Stimulated activated CD8-positive, alpha-beta memory T cell treated with anti-CD3 and anti-CD28 coated beads, Interleukin-7, amount 100 ng/mL, for 1 hour (primary cell): ENCODE data around the gene RFX3.

Experiments used
- DNase-seq, 2 donors: peaks; one replicate each; pipeline ENCODE4 v3.0.0-alpha.2; 2020; ENCODE audit warnings: low read depth in 2 of 2

RFX3 gene

DNA sequence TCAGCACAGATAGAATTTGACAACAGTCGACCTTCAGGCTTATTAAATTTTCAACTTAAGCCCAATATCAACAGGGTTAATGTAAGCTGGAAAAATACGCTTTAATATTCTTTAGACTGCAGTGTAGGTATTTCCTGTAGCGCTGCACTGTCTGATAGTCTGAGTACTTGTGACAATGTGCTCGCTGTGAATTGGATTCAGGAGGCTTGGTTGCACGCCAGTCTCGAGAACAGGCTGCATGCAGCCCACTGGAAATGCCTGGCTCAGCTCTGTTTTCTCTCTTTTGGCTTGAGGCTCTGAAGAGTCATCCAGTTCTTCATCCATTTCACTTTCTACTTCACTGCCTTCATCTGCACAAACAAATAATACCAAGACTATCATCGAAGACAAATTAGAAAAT lies 300.9 kb downstream of the RFX3 start:
- no peak for DNase-seq

GRCh38 chr9:3215658-3216057 lies 310.1 kb downstream of the RFX3 start:
- no peak for DNase-seq

DNA sequence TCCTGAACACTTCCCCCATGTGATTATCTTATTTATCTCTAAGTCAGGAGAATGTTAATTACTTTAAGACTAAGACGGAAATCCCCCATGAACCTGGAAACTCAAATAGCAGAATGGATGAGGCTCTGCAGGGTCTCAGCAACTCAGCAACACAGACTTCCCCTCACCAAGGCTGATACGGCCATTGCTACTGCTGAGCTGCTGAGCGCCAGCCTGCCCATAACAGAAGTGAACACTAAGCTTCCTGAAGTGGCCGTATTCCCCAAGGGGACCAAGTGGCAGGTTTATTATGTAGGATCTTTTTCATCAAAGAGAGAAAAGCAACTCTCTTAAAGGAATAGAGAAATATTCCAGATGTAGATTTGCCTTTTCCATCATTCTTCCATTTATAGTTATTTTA lies 311.1 kb downstream of the RFX3 start:
- DNase-seq: no peak

GRCh38 chr9:3205421-3206095 lies 320.2 kb downstream of the RFX3 start:
- DNase-seq: no peak

DNA sequence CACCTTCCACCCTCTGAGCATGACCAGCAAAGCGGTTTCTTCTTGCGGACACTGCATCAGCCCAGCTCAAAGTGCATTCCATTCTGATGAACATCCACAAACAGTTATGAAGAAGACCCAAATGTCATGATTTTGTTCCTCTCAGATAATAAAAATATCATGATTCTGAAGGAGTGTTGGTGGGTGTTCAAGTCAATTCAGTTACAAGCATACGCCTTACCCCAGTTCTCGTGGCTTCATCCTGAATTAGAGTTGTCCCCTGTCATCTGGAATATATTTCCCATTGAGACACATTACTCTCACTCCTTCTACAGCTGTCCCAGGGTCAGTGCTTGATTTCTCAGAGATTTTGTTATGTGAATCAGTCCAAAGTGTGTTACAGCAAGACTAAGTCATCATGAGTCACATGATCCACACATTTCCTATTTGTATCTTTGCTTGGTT lies 325.4 kb downstream of the RFX3 start:
- DNase-seq: no peak

DNA sequence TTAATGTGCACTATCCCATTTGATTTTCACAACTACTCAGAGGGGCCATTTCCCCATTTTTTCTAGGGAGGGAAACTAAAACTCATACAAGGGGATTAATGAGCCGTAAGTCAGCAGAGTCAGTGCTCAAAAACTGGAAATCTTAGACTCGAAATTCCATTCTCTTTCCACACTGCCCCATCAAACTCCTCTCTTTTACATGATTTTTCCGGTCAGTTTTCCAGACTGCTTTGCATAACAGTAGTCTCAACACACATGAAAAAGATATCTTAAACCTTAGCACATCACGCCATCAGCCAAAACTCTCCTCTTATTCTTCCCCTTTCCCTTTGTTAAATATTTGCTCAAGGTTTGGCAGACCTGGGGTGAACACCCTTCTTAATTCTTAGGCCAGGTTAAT lies 332.0 kb downstream of the RFX3 start:
- DNase-seq: no peak

DNA sequence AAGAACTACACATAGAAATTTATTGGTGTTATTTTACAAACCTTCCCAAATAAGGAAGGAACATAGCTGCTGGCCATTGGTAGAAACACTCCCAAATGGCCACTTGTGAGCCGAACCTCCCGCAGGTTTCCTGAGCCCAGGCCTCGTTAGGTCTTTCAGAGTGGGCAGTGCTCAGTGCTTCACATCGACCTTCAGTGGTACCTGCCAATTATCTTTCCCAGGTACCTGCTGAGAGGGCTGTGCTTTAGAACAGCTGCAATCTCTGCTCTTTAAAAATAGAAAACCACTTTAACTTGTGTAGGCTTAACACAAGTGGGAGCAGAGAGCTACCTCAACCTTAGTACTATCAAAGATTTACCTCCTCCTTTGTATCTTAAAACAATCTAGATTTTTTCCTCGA lies 334.1 kb downstream of the RFX3 start:
- no peak for DNase-seq

DNA sequence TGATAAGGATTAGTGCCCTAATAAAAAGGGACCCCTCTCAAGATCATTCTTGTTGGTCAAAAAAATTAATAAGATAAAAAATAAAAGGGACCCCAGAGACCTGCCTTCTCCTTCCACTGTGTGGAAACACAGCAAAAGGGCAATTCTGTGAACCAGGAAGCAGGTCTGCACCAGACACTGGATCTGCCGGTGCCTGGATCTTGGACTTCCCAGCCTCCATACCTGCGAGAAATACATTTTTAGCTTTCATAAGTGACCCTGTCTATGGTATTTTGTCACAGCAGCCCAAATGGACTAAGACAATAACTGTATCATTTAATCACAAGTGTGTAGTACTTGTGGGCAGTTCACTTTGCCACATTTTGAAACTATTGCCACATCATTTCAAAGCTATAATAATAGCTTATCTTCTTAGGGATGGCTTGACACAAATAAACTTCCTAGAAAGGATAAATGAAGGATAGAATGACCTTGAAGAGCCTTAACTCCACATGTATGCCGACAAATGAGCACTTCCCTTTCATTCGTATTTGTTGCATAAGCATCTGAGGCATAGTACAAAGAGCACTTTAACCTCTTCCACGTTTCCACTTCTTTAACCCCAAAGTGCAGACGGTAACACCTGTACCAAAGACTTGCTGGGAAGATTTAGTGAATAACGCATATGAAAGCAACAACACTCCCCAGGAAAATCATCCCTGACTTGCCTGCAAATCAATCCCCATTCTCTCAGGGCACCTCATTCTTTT lies 336.5 kb downstream of the RFX3 start:
- no peak for DNase-seq

DNA sequence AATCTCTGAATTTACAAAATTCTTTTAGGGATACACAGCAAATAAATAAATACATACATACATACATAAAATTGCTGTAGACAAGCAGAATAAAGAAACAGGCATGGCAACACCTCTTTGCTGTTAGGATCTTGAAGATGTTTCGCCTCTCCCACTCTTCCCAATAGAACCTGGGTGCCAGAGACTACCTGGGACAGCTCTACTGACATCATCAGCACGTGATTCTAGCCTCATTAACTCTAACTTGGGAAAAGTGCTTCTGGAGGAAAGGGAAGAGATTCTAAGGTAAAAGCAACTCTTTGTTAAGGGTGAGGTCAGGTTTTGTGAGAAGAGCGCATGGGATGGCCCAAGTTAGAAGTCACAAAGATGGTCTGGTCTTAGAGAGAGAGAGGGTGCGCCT lies 339.1 kb downstream of the RFX3 start:
- DNase-seq: no peak

GRCh38 chr9:3181049-3181953 lies 344.5 kb downstream of the RFX3 start:
- DNase-seq: no peak

- DNase-seq: no peak
Measured at GRCh38 chr9:3180696-3181048, 345.1 kb downstream of the RFX3 start.

DNA sequence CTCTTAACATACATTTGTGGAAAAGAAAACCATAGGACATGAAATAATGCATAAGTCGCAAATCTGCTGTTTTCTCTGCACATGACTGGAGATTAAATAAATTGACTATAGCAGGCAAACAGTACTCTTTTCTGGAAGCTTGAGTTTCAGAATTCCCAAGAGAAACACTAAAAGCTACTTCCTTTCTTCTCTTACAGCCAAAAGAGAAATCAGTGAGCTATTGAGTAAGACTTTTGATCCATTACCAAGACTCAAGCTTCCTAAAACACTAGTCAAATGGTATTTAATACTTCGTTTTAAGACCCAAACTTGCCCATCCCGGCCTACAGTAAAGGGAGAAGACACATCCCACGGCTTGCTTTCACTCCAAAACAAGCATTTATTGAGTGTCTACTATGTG lies 346.1 kb downstream of the RFX3 start:
- DNase-seq: no peak

GRCh38 chr9:3177936-3178335 lies 347.9 kb downstream of the RFX3 start:
- no peak for DNase-seq

GRCh38 chr9:3177146-3177761 lies 348.5 kb downstream of the RFX3 start:
- no peak for DNase-seq

DNA sequence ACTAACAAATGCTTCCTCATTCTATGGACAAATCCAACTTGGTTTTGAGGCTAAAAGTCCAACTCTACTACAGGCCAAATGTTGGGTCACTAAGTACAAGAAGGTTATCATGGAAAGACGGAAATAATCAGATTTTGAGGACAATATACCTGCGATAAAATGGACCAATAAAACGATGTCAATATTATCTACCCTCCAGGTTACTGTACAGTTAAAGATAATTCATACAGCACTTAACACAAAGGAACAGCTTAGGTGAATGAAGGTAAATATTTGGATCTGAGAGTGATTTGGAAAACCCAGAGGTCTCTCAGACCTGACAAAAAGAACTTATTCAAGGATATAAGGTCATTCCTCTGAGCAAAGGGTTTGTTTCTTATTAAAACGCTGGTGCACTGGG lies 352.4 kb downstream of the RFX3 start:
- no peak for DNase-seq

GRCh38 chr9:3170819-3171218 lies 355.0 kb downstream of the RFX3 start:
- DNase-seq: no peak
